Measurements from ENCODE around the gene FNBP1L. TPM values are rescaled to one million over a fixed set of nuclear protein-coding genes. Genes with fewer than 3 reads are reported as not detected.

Gene FNBP1L
- polyA plus RNA-seq, 1 donor (not counting 4 experiments of a cell fraction or from before 2014, with no cell fraction given): 22.9 TPM

DNA sequence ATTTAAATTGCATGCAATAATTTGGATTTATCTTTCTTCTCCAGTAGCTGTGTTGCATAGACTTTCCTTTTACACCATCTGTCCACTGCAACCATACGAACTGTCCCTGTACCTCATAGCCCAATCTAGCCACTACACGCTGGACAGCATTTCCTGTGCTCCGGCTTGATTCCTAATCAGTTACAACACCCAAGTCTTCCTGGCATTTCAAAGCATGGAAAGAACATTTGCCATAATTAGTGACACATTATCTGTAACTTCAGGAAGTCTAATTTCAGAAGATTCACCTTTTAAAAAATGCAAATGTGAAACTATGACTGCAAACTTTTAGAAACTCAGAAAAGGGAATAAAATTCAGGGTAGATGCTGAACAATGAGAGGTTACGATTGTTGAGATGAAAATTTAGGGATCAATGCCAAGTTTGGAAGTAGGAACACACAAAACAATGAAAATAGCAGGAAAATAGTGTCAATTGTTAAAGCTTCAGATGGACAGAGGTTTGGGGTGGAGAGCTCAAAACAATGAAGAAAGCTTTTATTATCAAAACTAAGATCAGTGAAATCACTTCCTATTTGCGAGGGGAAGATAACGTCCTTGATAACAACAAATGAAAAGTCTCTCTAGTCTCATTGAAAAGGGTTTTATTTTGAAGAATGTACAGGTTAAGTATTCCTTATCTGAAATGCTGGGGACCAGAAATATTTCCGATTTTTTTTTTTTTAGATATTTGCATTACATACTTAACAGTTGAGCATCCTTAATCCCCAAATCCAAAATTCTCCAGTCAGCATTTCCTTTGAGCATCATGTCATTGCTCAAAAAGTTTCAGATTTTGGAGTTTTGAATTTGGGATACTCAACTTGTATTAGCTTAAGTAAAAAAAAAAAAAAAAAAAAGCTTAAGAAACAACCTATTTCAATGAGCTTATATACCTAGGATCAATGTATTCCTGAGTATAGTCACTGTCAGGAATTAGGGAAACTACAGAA lies 107.3 kb downstream of the FNBP1L start:
- dilution Hi-C loops (cut with MboI; ENCODE audit: extremely low pct_ligation_motif_present, low sequenced_read_pairs): no loop called here
- Histone ChIP-seq H3K4me3 (ENCODE audit: control insufficient read depth in 2 of 3, extremely low read depth in 1 of 3, insufficient read depth in 2 of 3, low read depth in 1 of 3, low read length in 3 of 3) (no peak overlapping the region), H3K9ac (ENCODE audit: control insufficient read depth, extremely low read depth, insufficient read depth, low read length) (no peak overlapping the region), H3K4me2 (ENCODE audit: control insufficient read depth, extremely low read depth, insufficient read depth, low read depth, low read length) (no peak overlapping the region), H3K36me3 (ENCODE audit: control insufficient read depth in 2 of 2, extremely low read depth in 1 of 2, insufficient read depth in 2 of 2, low read length in 2 of 2) (peaks cover 5 to 6% of the 10 kb centered on the region in 2 experiments), H3K9me3 (ENCODE audit: control insufficient read depth, low read depth, low read length) (no peaks in the 10 kb centered on the region), H3K4me1 (ENCODE audit: control insufficient read depth, extremely low read depth, insufficient read depth, low read length) (peaks cover 4% of the 10 kb centered on the region), H2AFZ (ENCODE audit: control insufficient read depth, low read length) (no peak overlapping the region), H3K79me2 (ENCODE audit: control insufficient read depth, insufficient read depth, low read length) (no peaks in the 10 kb centered on the region), H3K27ac (ENCODE audit: control insufficient read depth, insufficient read depth, low read length) (no peak overlapping the region), H3K27me3 (ENCODE audit: control insufficient read depth, extremely low read depth, insufficient read depth, low read length) (no peaks in the 10 kb centered on the region), H4K20me1 (ENCODE audit: control insufficient read depth, extremely low read depth, insufficient read depth, low read length) (no peaks in the 10 kb centered on the region), H3K9me1 (ENCODE audit: control insufficient read depth, extremely low read depth, insufficient read depth, low read length) (no peaks in the 10 kb centered on the region)
- FAIRE-seq: no peak
- no peak for DNase-seq (ENCODE audit: low read depth, low spot score)
- TF ChIP-seq, protein P1, sequence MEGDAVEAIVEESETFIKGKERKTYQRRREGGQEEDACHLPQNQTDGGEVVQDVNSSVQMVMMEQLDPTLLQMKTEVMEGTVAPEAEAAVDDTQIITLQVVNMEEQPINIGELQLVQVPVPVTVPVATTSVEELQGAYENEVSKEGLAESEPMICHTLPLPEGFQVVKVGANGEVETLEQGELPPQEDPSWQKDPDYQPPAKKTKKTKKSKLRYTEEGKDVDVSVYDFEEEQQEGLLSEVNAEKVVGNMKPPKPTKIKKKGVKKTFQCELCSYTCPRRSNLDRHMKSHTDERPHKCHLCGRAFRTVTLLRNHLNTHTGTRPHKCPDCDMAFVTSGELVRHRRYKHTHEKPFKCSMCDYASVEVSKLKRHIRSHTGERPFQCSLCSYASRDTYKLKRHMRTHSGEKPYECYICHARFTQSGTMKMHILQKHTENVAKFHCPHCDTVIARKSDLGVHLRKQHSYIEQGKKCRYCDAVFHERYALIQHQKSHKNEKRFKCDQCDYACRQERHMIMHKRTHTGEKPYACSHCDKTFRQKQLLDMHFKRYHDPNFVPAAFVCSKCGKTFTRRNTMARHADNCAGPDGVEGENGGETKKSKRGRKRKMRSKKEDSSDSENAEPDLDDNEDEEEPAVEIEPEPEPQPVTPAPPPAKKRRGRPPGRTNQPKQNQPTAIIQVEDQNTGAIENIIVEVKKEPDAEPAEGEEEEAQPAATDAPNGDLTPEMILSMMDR (optimal IDR thresholded peaks at IDR 0.05 in 1 of 3, IDR thresholded peaks at IDR 0.05 in 1 of 3, conservative IDR thresholded peaks at IDR 0.05 in 1 of 3; ENCODE audit: extremely low read depth in 1 of 3, insufficient read depth in 2 of 3, low read length in 3 of 3): no peak
- TF ChIP-seq EZH2 (IDR thresholded peaks at IDR 0.05; ENCODE audit: low read length): no peak

DNA sequence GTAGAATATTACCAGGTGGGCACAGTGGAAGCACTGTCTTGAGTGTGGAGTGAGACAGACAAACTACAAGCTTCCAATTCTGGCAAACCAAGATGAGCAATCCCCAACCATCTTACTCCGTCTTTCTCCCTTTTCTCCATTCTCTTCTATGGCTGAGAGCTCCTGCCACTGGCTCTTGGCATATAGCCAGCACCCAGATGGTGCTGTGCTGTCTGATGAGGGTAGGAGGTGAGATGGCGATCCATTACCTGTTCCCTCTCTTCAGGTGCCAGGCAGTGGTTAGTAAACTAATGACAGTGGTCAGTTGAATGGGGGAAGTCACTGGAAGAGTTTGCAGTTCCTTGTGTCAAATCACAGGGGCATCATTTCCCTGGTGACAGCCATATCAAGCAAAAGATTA lies 108.4 kb downstream of the FNBP1L start:
- Histone ChIP-seq H4K20me1 (ENCODE audit: control insufficient read depth, extremely low read depth, insufficient read depth, low read length) (no peaks in the 10 kb centered on the region), H3K36me3 (ENCODE audit: control insufficient read depth in 2 of 2, extremely low read depth in 1 of 2, insufficient read depth in 2 of 2, low read length in 2 of 2) (peaks cover 8 to 16% of the 10 kb centered on the region in 2 experiments), H3K79me2 (ENCODE audit: control insufficient read depth, insufficient read depth, low read length) (no peaks in the 10 kb centered on the region), H3K4me1 (ENCODE audit: control insufficient read depth, extremely low read depth, insufficient read depth, low read length) (peaks cover 4% of the 10 kb centered on the region), H3K27me3 (ENCODE audit: control insufficient read depth, extremely low read depth, insufficient read depth, low read length) (no peaks in the 10 kb centered on the region), H3K4me3 (ENCODE audit: control insufficient read depth in 2 of 3, extremely low read depth in 1 of 3, insufficient read depth in 2 of 3, low read depth in 1 of 3, low read length in 3 of 3) (no peak overlapping the region), H2AFZ (ENCODE audit: control insufficient read depth, low read length) (no peak overlapping the region), H3K4me2 (ENCODE audit: control insufficient read depth, extremely low read depth, insufficient read depth, low read depth, low read length) (no peak overlapping the region), H3K27ac (ENCODE audit: control insufficient read depth, insufficient read depth, low read length) (no peak overlapping the region), H3K9me1 (ENCODE audit: control insufficient read depth, extremely low read depth, insufficient read depth, low read length) (no peaks in the 10 kb centered on the region), H3K9me3 (ENCODE audit: control insufficient read depth, low read depth, low read length) (no peaks in the 10 kb centered on the region), H3K9ac (ENCODE audit: control insufficient read depth, extremely low read depth, insufficient read depth, low read length) (no peak overlapping the region)
- no peak for DNase-seq (ENCODE audit: low read depth, low spot score)
- dilution Hi-C loops (cut with MboI; ENCODE audit: extremely low pct_ligation_motif_present, low sequenced_read_pairs): no loop called here
- TF ChIP-seq EZH2 (IDR thresholded peaks at IDR 0.05; ENCODE audit: low read length): no peak
- TF ChIP-seq, protein P1 (optimal IDR thresholded peaks at IDR 0.05 in 1 of 3, IDR thresholded peaks at IDR 0.05 in 1 of 3, conservative IDR thresholded peaks at IDR 0.05 in 1 of 3; ENCODE audit: extremely low read depth in 1 of 3, insufficient read depth in 2 of 3, low read length in 3 of 3): no peak
- FAIRE-seq: peak; percentile 65
